HG02852 (cell line): ENCODE data around the gene ZDHHC6.
"Not testable (repeated sequence)": the region's sequence is repeated elsewhere in the genome, so short reads cannot be mapped to it uniquely, and the experiment has no call there.

Experiments used
- ATAC-seq: cut with Tn5 transposase; IDR thresholded peaks from one replicate; pipeline ENCODE4 v1.9.1; 2021; ENCODE audit warnings: mild to moderate bottlenecking, moderate library complexity; ENCODE audit not compliant: unreplicated experiment

Gene ZDHHC6

GRCh38 chr10:112446855-112447619 lies at the start of gene ZDHHC6, which contains the start of gene VTI1A:
TSS of gene ZDHHC6 (minus strand) at chr10:112446914. CDS start at chr10:112445436, 1,478 bp downstream.
TSS of gene VTI1A (plus strand) at chr10:112447215. CDS start at chr10:112447374, 159 bp downstream.
- ATAC-seq, result peak; percentile 91

DNA sequence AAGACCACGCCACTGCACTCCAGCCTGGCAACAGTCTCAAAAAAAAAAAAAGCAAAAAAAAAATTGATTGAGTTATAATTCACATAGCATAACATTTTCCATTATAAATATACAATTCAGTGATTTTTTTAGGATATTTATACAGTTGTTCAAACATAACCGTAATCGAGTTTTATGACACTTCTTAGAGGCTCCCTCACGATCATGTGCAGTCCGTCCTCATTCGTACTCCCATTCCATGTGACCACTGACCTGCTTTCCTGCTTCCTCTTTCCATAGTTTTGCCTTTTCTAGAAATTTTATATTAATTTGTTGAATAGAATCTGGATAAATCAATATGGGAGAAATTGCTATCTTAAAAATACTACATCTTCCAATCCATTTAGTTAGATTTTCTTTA lies 46.0 kb upstream of the ZDHHC6 start:
- ATAC-seq, result no peak

GRCh38 chr10:112491144-112491543 lies 44.4 kb upstream of the ZDHHC6 start:
- no peak for ATAC-seq

DNA sequence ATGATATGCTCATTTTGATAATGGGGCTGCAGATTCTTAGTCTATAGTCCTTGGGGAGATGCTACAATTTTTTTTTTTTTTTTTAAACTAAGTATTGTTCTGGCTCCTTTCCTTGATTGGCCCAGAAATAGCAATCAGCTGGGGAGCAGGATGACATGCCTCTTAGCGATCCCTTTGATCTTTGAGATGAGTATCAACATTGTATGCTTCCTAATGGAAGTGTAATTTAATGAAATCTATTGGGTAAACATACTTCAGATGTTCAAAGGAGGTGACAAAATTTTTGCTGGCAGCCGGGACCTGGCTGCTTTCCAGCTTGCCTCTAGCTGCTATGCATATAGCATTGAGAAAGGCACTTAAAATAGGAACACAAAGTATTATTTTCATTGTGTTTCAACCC lies 43.8 kb upstream of the ZDHHC6 start:
- no peak for ATAC-seq

- no peak for ATAC-seq
These were observed 41.2 kb upstream of the ZDHHC6 start for GRCh38 chr10:112487964-112488363.

- ATAC-seq, result no peak
These were observed 37.7 kb upstream of the ZDHHC6 start for GRCh38 chr10:112484399-112484798.

- no peak for ATAC-seq
These were observed 34.9 kb upstream of the ZDHHC6 start for GRCh38 chr10:112481602-112482001.

DNA sequence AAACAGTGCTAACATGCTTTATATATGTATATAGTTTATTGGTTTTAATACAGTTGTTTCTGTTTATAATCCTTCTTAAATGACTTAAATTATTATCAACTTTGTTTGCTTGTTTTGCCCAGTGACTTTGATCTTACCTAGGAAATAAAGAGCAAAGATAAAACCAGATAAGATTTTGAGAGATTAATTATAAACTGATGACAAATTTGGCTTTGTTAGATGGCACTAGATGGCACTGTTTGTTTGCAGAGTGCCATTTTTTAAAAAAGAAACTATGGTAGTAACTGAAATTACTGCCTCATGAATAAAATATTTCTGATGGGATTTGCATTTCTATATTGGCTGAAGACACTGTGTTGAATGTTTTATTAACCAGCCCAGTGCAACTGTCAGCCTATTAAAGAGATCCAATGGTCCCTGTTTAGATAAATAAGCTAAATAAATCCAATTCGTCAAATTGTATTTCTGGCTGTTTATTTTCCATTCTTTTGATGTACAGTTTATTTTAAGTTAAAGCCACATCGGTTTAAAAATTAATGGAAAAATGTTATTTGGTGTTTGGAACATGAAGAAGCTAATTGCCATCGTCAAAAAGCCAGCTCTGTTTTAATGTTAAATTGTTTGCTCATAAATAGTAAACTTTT lies 29.0 kb upstream of the ZDHHC6 start:
- no peak for ATAC-seq

DNA sequence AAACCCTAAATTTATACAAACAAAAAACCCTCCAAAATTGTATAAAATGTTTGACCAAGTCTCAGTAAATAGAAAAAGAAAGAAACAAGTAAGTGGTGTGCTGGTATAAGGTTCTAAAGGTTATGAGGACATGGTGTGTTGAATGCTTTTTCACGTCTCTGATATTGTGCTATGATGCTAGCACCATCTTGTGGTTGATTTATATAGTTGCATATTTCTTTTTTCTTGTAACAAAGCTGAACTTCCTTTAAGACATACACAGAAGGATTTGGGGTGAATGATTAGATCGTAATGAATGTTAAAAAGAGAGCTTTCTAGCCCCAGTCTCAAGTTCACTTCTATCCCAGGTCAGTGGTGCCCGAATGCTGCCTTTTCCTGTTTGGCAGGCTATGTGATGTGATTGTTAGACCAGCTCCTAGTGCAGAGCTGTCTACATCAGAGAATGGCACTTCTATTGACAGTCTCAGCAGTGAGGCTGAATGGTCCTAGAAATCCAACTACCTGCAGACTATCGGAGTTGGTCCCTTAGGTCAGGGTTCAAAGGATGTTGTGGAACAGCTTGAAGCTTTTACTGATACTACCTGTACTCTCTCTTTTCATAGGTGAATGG lies 25.3 kb upstream of the ZDHHC6 start:
- peak; percentile 70 for ATAC-seq

- no peak for ATAC-seq
These were observed 20.9 kb upstream of the ZDHHC6 start for GRCh38 chr10:112467541-112468075.

GRCh38 chr10:112466802-112467201 lies 20.1 kb upstream of the ZDHHC6 start:
- no peak for ATAC-seq

GRCh38 chr10:112465299-112465883 lies 18.7 kb upstream of the ZDHHC6 start:
- ATAC-seq, result no peak

GRCh38 chr10:112464074-112464473 lies 17.4 kb upstream of the ZDHHC6 start:
- ATAC-seq, result not testable (repeated sequence)

DNA sequence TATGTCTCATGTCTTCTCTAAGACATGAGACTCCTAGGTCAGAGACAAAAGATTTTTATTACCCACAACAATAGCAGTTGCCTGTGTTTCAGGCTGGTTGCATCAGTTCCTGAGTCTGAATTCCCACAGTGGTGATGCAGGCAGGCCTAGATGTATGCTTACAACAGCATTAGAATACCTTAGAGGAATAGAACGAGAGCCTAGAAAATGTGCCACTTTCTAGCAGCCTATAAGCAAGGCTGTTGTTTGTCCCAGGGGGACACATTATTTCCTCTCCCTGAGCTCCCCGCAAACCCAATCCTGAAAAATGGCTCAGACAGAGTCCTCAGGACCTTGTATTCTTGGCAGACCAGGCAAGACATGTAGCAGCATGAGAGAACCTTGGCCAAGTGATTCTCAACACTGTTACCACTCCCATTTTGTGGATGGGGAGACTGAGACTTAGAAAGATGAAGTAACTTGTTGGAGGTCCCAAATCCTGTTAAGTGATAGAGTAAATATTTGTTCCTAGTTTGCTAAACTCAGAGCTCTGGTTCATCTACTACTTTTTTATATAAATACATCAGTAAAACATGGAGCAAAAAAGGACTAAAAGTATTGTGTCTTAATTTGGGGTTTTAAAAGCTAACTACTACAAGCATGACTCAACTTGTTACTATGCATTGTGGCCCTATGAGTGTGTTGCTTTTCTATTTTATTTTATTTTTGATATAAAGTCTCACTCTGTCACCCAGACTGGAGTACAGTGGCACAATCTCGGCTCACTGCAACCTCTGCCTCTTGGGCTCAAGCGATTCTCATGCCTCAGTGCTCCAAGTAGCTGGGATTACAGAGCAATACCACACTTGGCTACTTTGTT lies 14.5 kb upstream of the ZDHHC6 start:
- no peak for ATAC-seq

DNA sequence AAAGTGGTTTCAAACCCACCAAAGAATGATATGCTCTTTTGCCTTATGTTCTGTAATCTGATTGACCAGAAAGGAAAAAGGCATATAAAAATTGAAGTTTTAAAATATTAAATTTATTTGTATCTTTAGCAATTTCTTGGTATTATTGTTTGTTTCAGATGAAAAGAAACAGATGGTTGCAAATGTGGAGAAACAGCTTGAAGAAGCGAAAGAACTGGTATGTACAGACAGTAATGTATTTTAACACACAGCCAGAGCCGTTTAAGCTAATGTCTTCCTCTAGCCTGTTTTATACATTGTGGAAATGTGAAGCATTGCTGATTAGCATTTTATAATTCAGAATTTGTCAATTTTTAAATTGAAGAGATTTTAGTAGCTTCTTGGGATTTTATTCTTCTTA lies 13.7 kb upstream of the ZDHHC6 start:
- no peak for ATAC-seq

DNA sequence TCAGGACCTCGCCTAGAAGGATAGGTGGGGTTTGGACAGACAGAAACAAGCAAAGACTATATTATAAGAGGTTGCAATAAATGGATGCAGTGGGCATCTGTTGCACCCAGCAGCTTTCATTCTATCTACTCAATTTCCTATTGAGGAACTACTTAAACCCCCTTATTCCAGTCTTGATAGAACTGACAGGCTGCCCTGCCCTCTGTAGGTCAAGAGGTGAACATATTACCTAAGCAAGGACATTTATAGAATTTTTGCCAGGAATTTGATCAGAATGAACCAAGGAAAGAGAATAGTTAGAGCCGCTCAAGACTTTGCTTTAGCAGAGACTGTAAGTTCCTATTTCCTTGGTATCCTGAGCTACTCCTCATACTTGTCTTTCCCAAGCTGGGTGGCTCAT lies 9.8 kb upstream of the ZDHHC6 start:
- ATAC-seq, result no peak

DNA sequence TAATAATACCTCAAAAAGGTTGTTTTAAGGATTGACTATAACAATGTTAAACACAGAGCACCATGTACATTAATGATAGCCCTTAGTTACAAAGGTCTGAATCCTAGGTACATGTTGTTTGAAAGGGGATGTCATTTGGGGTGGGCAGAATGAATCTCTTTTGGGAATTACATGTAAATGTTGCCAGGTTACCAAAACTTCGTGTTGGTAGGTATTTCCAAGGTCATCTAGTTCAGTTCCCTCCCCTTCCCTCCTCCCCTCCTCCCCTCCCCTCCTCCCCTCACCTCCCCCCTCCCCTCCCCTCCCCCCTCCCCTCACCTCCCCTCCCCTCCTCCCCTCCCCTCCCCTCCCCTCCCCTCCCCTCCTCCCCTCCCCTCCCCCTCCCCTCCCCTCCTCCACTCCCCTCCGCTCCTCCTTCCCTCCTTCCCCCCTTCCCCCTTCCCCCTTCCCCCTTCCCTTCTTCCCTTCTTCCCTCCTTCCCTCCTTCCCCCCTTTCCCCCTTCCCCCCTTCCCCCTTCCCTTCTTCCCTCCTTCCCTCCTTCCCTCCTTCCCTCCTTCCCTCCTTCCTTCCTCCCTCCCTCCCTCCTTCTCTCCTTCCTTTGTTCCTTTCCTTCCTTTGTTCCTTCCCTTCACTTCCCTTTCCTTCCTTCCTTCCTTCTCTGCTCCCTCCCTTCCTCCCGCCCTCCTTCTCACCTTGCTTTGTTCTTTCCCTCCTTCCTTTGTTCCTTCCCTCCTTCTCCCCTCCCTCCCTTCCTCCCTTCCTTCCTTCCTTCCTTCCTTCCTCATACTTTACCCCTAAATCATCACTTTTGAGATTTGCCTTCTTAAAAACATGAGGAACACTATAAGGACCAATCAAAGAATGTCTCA lies 8.4 kb upstream of the ZDHHC6 start:
- no peak for ATAC-seq

GRCh38 chr10:112448888-112449287 lies 2.2 kb upstream of the ZDHHC6 start:
- ATAC-seq, result no peak

DNA sequence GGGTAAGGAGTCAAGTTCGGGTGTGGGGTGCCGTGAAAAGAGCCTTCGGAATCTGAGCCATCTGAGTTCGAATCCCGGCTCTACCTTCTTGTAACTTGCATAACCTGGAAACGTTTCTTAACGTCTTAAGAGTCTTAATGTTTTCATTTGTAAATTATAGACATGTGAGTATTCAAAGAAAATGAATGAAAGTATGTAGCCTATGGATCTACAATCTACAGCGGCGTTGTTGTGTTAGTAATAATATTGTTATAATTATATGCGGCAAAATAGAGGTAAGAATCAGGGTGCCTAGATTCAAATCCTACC lies 860 bp upstream of the ZDHHC6 start:
- ATAC-seq, result no peak
